ENCODE results near the gene TRAF1. TPM values are rescaled to one million over a fixed set of nuclear protein-coding genes. Genes with fewer than 3 reads are reported as not detected.

The TRAF1 gene
- total and polyA plus RNA-seq, 2 donors (not counting 1 experiment from before 2014, with no cell fraction given): 12.2 to 19.5 TPM

DNA sequence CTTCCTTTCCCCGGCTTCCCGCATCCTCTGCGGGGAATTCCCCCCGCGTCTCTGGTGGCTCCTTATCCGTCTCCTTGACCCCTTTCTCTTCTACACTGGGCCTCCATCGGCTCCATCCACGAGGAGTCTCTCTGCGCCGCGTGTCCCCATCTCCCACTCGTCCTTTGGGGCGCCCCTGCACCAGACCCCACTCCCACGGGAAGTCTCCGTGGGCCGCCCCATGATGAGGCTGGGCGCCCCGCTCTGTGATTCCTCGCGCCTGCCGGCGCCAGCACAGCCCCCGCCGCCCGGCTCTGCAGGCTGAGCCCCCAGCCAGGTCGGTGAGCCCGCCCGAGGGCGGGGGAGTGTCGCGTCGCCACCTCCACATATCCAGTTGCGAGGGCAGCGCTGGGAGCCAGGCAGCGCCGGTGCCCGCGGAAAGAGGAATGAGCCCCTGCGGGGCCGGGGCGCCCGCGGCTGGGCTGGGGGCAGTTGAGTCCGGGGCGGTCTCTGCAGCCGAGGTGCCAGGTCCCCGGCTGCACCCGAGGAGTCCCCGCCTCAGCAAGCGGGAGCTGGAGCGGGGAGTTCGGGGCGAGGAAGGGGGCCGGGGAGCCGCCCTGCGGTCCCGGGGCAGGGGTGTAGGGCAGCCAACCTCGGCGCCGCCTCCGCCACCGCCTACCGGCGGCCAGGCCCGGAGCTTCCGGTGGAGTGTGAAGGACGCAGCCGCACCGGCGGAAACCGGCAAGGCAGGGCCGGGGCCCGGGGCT is 2.1 kb upstream of the TRAF1 start:
- CTCF ChIA-PET: interaction anchor here (0.7 to 1.8 kb wide), 12 partner anchors 8 to 309 kb away, joined by 3 to 11 read pairs (median 4); partner anchors contain the start of gene PHF19
- POLR2A ChIA-PET: interaction anchor here (0.7 to 3.2 kb wide), 5 partner anchors 15 to 56 kb away, joined by 3 to 14 read pairs (median 3); no protein-coding TSS in a partner anchor
- Histone ChIP-seq H4K20me1 (ENCODE audit: control insufficient read depth, insufficient read depth, low read length, poor library complexity, severe bottlenecking) (no peaks in the 10 kb centered on the region), H3K9ac (ENCODE audit: low read length) (peak overlapping the region; percentile 82), H3K27ac (ENCODE audit: low read length in 2 of 2) (peak overlapping the region; percentile 90 to 99), H3K9me3 (ENCODE audit: control extremely low read depth in 1 of 3, control insufficient read depth in 2 of 3, insufficient read depth in 1 of 3, low read length in 2 of 3) (no peaks in the 10 kb centered on the region), H3K4me3 (ENCODE audit: control extremely low read depth in 1 of 5, extremely low read depth in 1 of 5, insufficient read depth in 1 of 5, low read depth in 2 of 5, low read length in 4 of 5) (peak overlapping the region in 4 of 5 experiments; percentile 56 to 82 (median 72)), H3K27me3 (replicated peaks in 1 of 4; ENCODE audit: control extremely low read depth in 1 of 4, control insufficient read depth in 3 of 4, insufficient read depth in 4 of 4, low read length in 3 of 4) (no peaks in the 10 kb centered on the region), H3K4me2 (replicated peaks; ENCODE audit: low read depth, low read length, poor library complexity, severe bottlenecking) (peak overlapping the region; percentile 98), H3K36me3 (replicated peaks in 1 of 2; ENCODE audit: control extremely low read depth in 1 of 2, control insufficient read depth in 1 of 2, extremely low read depth in 1 of 2, insufficient read depth in 2 of 2, low read length in 1 of 2) (no peaks in the 10 kb centered on the region), H3K79me2 (ENCODE audit: control insufficient read depth, insufficient read depth, low read length) (peaks cover 4% of the 10 kb centered on the region), H2AFZ (ENCODE audit: insufficient read depth, low read depth, low read length, poor library complexity, severe bottlenecking) (peak overlapping the region; percentile 76), H3K4me1 (ENCODE audit: control insufficient read depth in 2 of 2, insufficient read depth in 2 of 2, low read length in 2 of 2) (peaks cover 75 to 89% of the 10 kb centered on the region in 2 donors)
- intact Hi-C loops (cut with micrococcal nuclease): loop anchor here (2.0 to 5.0 kb wide), 2 partner anchors 136 to 144 kb away; partner anchors contain the start of genes CNTRL and FBXW2
- DNase-seq (peak; percentile 83), ATAC-seq (ENCODE audit: low read depth) (peak; percentile 60)
- Mint-ChIP-seq H3K27ac (peak overlapping the region; percentile 89), H3K9me3 (ENCODE audit: insufficient read depth) (no peaks in the 10 kb centered on the region), H3K27me3 (no peaks in the 10 kb centered on the region), H3K4me1 (peaks cover 86% of the 10 kb centered on the region), H3K4me3 (peak overlapping the region; percentile 81)
- no peak for TF ChIP-seq EZH2 (IDR thresholded peaks at IDR 0.05; ENCODE audit: borderline replicate concordance, insufficient read depth, low read depth, low read length, poor library complexity, severe bottlenecking)
- TF ChIP-seq, protein P1, sequence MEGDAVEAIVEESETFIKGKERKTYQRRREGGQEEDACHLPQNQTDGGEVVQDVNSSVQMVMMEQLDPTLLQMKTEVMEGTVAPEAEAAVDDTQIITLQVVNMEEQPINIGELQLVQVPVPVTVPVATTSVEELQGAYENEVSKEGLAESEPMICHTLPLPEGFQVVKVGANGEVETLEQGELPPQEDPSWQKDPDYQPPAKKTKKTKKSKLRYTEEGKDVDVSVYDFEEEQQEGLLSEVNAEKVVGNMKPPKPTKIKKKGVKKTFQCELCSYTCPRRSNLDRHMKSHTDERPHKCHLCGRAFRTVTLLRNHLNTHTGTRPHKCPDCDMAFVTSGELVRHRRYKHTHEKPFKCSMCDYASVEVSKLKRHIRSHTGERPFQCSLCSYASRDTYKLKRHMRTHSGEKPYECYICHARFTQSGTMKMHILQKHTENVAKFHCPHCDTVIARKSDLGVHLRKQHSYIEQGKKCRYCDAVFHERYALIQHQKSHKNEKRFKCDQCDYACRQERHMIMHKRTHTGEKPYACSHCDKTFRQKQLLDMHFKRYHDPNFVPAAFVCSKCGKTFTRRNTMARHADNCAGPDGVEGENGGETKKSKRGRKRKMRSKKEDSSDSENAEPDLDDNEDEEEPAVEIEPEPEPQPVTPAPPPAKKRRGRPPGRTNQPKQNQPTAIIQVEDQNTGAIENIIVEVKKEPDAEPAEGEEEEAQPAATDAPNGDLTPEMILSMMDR (IDR thresholded peaks at IDR 0.05): peak; percentile 29
- under 1% methylated on average over 73 of the region's 73 CpGs for WGBS (ENCODE audit: insufficient coverage)

All from B cell (primary cell).